22Rv1 (cell line): ENCODE results near the gene EVA1A.

ENCODE experiments used
- CTCF ChIP-seq: fragments of 450-650 bp; IDR thresholded peaks from 2 replicates; pipeline ENCODE4 v1.5.1; 2017; ENCODE audit warnings: mild to moderate bottlenecking
- ZFX ChIP-seq: fragments of 450-650 bp; IDR thresholded peaks from 2 replicates; pipeline ENCODE4 v1.6.1; 2017; ENCODE audit warnings: antibody characterized with exemption, borderline replicate concordance

- no peak for TF ChIP-seq CTCF
- no peak for TF ChIP-seq ZFX
Measured at GRCh38 chr2:75574106-75574505, 13.4 kb upstream of the EVA1A start.
